ENCODE results near the gene WDR27.

DNA sequence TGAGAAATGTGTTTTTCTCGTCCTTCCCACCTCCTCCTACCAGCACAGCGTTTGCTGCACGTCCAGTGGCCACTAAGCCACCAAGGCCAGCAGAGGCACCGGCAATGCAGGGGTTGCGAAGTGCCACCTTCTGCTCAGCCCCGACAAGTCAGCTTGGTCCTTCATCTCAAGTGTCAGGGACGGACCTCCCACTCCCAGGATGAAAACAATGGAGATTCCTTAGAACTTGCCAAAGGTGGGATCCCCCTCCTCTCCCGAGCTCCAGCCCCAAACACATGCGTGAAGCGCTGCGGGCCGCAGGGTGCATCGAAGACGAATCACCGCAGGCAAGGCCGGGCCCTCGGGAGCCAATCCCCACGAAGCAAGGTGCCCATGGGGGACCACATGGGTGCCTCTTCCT, 60.8 kb downstream of the WDR27 start:
- TF ChIP-seq CEBPB (IDR thresholded peaks at IDR 0.05) (no peak), POLR2A (IDR thresholded peaks at IDR 0.05; ENCODE audit: low read length) (no peak), MAFK (IDR thresholded peaks at IDR 0.05; ENCODE audit: partially characterized antibody) (no peak), CTCF (IDR thresholded peaks at IDR 0.05) (no peak), SREBF2 (IDR thresholded peaks at IDR 0.05) (no peak), BHLHE40 (IDR thresholded peaks at IDR 0.05; ENCODE audit: low read depth, low read length) (no peak)
- TF ChIP-seq, protein P1, sequence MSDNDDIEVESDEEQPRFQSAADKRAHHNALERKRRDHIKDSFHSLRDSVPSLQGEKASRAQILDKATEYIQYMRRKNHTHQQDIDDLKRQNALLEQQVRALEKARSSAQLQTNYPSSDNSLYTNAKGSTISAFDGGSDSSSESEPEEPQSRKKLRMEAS (IDR thresholded peaks at IDR 0.05) = no peak
